GM12891 (cell line): ENCODE results near the gene SNRPB.

Experiments used
- POLR2A ChIP-seq: IDR thresholded peaks from 2 replicates; pipeline ENCODE4 v1.6.1; 2011; ENCODE audit warnings: low read depth, low read length, control low read depth
- POLR2AphosphoS5 ChIP-seq: IDR thresholded peaks from 2 replicates; pipeline ENCODE4 v1.6.1; 2011; ENCODE audit warnings: low read depth, low read length, control low read depth
- TAF1 ChIP-seq: IDR thresholded peaks from 2 replicates; pipeline ENCODE4 v1.6.1; 2011; ENCODE audit warnings: low read depth, low read length, control low read depth

GRCh38 chr20:2519115-2519809 lies 48.7 kb upstream of the SNRPB start:
- TF ChIP-seq POLR2A (no peak), POLR2AphosphoS5 (no peak), TAF1 (no peak)
